Activated CD4-positive, alpha-beta T cell treated with anti-CD3 and anti-CD28 coated beads, Interleukin-2, amount 50 U/mL, for 48 hours (primary cell): ENCODE measurements around the gene VPS13A.
"Not testable (repeated sequence)": the region's sequence is repeated elsewhere in the genome, so short reads cannot be mapped to it uniquely, and the experiment has no call there.

ENCODE experiments used
- DNase-seq, 2 experiments: peaks; one replicate each; pipeline ENCODE4 v3.0.0-alpha.2; 2020

Gene VPS13A

DNA sequence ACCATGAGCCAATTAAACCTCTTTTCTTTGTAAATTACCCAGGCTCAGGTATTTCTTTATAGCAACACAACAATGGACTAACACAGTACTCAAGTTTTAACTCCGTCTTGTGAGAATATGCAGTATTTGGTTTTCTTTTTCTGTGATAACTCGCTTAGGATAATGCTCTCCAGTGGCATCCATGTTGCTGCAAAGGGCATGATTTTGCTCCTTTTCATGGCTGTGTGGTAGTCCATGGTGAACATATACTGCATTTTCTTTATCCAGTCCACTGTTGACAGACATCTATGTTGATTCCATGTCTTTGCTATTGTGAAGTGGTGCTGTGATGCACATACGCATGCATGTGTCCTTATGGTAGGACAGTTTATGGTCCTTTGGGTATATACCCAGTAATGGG, 10.9 kb downstream of the VPS13A start:
- no peak for DNase-seq

DNA sequence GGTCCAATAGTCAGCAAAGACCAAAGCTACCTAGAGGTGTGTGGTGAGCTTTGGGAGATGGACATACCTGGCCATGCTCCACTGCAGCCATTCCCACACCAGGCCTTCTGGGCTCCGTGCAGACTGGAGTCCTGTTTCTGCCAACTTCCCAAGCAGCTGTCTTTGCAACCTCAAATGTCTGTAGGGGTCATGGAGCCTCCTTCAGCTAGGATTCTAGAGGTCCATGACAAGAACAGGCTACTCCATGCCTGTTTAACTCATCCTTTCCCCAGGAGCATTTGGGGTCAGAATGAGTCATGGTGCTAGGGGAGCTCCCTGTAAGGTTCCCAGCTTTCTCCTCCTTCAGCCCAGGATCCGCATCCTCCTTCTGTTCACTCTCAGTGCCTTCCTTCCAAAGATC, 17.1 kb downstream of the VPS13A start:
- no peak for DNase-seq

DNA sequence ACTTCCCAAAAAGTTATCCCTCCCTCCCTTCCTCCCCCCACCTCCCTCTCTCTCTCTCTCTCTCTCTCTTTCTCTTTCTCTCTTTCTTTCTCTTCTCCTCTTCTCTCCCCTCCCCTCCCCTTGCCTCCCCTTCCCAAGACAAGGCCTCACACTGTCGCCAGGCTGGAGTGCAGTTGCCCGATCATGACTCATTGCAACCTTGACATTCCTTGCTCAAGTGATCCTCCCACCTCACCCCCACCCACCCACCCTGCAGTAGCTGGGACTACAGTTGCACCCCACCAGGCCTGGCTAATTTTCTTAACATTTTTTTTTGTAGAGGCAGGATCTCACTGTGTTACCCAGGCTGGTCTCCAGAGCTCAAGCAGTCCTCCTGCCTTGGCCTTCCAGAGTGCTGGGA, 32.8 kb downstream of the VPS13A start:
- no peak for DNase-seq

DNA sequence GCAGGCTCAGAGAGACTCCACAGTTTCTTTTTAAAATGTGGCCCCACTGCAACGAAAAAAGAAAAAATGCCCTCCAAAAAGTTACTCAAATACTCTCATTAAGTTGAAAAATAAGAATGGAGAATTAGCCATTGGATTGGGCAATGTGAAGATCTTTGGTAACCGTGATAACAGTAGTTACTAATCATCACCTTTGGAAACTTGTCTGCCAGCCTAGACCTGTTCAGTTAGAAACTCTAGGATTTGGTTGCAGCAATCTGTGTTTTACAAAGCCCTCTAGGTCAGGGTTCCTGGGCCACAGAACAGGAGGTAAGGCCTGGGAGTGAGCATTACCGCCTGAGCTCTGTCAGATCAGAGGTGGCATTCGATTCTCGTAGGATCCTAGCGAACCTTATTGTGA, 34.2 kb downstream of the VPS13A start:
- no peak for DNase-seq

DNA sequence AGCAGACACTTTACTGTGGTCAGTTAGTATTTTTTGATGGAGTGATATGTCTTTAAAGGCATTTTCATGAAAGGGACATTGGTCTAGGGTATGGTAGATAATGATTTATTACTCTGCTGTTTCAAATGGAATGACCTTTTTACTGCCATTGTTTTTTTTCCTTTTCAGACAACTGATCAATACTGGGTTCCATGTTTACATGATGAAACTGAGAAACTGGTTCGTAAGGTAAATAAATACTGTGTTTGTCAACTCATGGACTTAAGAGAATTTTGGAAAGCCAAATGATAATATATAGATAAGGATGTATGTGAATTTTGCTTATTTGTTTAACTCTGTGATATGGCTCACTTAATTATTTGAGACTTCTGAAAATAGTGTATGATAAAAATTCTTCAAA, 35.5 kb downstream of the VPS13A start:
- DNase-seq = no peak

DNA sequence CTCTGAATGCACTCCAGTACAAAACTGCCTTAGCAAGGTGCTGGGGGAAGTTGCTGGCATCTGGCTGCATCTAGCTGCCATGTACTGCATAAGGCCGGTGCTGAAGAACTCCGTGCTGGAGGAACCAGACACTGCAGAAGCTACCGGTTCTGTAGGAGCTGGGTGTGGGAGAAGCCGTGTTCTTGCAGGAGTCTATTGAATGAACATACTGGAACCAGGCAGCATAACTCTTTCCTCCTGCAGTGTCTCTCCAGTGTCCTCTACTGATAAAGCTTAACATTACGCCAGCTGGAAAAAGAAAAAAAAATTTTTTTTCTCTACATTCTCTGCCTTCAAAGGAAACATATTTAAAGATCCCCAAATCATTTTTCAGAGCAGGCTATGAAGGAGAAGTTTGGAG, 38.5 kb downstream of the VPS13A start:
- DNase-seq = no peak

DNA sequence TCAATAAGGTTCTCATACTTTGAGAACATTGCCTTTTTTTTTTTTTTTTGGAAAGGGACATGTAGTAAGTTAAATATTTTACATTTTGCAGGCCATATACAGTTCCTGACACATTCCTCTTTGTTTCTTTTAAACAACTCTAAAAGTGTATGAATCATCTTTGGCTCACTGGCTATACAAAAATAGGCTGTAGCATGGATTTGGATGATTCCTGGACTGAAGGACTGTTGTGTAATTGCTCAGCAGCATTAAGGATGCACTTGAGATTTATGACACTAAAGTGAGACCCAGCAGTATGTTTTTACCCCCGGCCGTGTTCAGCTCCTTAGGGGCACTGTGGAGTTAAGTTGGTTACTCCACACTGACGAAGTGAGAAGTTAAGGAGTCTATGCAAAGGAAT, 41.3 kb downstream of the VPS13A start:
- no peak for DNase-seq

DNA sequence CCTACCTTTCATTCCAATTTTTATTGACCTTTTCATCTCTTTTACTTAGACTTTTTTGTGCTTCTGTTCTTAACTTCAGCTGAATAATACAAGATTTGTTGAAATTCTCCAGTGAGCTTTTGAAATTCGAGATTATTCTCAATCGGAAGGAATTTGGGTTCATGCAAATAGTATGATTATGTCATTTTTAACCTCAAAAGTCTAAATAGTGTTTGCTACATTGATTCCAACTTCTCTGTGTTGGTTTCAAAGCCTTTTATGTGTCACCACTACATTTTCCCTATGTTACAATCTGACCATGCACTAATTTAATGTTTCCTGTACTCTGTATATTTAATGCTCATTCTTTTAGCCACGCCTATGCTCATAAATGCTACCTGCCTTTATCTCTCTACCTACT, 44.1 kb downstream of the VPS13A start:
- DNase-seq = no peak

DNA sequence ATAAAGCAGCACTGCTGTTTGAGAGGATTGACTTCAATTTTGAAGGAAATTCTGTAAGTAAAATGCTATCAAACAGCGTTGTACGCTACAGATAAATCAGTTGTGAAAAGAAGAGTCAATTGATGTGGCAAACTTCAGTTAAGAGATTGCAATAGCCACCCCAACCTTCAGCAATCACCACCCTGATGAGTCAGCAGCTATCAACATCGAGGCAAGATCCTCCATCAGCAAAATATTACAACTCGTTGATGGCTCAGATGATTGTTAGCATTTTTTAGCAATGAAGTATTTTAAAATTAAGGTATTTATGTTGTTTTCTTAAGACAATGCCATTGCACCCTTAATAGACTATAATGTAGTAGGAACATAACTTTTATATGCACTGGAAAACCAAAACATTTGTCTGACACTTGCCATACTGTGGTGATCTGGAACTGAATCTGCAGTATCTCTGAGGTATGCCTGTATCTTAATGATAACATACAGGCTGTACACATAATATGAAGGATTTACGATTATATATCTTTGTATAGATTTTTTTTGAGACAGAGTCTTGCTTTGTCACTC, 47.5 kb downstream of the VPS13A start:
- DNase-seq = no peak

DNA sequence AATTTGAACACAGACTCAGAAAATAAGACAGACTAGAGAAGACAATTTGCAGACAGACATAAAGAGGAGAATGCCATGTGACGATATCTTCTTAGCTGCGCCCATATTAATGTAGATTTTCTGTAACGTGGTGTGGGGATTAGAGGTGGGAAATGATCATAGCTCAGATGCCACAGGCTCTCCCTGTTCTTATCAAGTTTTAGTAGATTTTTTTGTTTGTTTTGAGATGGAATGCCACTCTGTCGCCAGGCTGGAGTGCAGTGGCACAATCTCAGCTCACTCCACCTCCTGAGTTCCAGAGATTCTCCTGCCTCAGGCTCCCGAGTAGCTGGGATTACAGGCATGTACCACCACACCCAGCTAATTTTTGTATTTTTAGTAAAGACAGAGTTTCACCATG, 59.4 kb downstream of the VPS13A start:
- DNase-seq = no peak

DNA sequence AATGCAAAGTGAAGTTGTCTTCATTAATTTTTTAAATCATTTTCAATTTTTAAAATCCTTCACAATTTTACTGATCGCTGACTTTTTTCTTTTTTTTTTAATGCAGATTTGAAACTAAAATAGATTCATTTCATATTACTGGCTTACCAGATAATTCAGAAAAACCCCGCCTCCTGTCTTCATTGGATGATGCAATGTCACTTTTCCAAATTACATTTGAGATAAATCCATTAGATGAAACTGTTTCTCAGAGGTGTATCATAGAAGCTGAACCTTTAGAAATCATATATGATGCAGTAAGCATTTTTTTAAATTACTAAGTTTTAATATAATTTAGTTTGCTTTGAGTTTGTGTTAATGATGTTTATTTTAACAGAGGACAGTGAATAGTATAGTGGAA, 60.6 kb downstream of the VPS13A start:
- DNase-seq = no peak

DNA sequence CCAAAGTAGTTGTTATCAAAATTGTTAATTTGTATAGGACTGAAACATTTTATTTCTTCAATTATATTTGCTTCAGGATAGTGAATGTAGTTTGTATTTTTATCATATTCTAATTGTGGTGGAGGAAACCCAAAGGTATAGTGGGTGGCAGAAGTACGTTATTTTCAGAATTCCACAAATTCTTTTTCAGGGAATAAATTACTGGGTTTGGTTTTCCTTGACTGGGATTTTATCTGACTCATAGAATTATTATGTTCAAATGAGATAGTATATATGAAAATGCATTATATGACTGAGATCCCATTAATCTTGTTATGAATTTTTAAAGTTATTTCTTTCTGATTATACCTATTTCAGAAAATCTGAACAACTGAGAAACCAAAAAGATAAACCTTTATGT, 73.7 kb downstream of the VPS13A start:
- DNase-seq = no peak

DNA sequence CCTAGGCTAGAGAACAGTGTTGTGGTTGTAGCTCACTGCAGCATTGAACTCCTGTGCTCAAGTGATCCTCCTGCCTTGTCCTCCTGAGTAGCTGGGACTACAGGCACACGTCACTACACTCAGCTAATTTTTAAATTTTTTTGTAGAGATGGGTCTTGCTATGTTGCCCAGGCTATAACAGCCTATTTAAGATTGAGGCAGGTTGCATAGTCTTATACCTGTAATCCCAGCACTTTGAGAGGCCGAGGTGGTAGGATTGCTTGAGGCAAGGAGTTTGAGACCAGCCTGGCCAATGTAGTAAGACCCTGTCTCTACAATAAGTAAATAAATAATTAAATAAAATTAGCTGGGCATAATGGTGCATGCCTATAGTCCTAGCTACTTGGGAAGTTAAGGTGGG, 79.9 kb downstream of the VPS13A start:
- DNase-seq = no peak

DNA sequence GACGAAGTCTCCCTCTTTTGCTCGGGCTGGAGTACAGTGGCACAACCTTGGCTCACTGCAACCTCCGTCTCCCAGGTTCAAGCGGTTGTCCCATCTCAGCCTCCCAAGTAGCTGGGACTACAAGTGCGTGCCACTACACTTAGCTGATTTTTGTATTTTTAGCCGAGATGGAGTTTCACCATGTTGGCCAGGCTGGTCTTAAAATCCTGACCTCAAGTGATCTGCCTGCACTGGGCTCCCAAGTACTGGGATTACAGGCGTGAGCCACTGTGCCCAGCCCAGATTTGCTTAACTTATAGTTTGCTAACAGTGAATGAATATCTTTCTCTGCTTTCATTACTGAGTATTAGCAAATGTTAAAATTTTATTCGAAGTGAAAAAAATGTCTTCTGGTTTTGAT, 84.3 kb downstream of the VPS13A start:
- no peak for DNase-seq

DNA sequence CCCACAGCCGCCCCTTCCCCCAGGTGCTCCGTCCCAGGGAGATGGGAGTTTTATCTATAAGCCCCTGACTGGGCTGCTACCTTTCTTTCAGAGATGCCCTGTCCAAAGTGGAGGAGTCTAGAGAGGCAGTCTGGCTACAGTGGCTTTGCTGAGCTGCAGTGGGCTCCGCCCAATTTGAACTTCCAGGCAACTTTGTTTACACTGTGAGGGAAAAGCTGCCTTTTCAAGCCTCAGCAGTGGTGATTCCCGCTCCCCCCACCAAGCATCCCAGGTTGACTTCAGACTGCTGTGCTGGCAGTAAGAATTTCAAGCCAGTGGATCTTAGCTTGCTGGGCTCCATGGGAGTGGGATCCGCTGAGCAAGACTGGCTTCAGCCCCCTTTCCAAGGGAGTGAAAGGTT, 90.4 kb downstream of the VPS13A start:
- not testable (repeated sequence) for DNase-seq

DNA sequence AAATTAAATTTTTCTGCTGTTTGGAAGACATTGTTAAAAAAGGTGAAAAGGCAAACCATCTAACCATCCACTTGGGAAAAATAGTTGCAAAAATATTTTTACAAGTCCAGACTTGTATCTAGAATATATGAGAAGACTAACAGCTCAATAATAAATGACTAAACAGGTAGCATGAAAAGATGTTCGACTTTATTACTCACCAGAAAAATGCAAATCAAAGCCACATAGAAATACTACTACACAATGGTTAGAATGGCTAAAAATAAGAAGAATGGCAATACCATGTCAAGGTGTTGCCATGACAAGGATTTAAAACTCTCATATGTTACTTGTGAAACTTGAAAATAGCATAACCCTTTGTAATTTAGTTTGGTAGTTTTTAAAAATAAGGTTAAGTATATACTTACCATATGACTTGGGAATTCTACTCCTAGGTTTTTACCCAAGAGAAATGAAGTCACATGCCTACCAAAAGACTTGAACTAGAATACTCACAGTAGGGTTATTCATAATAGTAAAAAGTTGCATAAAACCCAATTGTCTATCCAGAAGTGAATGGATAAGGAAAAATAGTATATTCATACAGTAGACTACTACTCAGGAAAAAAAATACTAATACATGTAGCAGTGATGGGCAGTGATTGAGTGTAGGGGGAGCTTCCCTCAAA, 93.8 kb downstream of the VPS13A start:
- DNase-seq = no peak

DNA sequence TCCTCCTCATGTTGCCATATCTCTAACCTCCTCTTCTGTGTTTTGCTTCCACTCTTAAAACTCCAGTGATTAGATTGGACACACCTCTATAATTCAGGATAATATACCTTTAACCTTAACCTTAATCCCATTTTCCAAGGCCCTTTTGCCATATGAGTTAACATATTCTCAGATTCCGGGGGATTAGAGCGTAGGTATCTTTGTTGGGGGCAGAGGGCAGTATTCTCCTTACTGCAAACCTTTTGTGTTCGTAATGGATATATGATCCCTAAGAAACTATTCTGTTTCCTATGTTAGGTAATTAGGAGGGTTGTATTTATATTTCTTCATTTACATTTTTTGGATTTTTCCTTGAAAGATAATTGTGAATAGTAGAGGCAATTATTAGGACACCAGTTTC, 99.5 kb downstream of the VPS13A start:
- DNase-seq = no peak

DNA sequence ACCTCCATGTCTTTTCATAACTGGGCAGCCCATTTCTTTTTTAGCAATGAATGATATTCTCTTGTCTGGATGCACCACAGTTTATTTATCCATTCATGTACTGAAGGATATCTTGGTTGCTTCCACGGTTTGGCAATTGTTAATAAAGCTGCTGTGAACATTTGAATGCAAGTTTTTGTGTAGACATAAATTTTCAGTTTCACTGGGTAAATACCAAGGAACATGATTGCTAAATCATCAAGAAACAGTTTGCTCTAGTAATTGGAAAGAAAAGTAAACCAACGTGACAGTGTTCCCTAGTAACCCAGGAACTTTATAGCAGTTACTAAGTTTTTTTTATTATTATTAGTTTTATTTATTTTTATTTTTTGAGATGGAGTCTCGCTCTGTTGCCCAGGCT, 100.4 kb downstream of the VPS13A start:
- DNase-seq = no peak

DNA sequence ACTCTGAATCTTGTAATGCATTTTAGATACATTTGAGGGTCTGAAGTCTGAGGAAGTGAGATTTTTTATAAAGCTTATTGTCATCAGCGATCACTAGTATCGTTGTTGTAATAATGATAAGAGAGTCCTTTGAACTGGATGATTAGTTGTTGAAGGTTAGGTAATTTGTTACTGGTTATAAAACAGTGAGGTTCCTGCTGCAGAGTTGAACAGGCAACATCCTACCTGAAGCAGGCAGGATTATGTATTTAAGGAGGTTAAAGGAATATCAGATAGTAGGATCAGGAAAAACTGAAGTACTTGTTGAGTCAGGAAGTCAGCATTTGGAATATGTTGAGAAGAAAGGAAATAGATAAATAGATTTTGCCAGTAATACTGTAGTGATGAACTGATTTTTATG, 106.7 kb downstream of the VPS13A start:
- DNase-seq = no peak

DNA sequence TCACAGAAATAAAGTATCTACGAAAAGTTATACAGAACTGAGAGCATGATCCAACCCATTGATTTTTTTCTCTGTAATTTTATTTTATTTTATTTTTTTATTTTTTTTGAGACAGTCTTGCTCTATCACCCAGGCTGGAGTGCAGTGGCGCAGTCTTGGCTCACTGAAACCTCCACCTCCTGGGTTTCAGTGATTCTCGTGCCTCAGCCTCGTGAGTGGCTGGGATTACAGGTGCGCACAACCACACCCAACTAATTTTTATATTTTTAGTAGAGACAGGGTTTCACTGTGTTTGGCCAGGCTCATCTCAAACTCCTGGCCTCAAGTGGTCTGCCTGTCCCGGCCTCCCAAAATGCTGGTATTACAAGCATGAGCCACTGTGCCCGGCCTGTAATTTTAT, 107.3 kb downstream of the VPS13A start:
- DNase-seq = no peak

DNA sequence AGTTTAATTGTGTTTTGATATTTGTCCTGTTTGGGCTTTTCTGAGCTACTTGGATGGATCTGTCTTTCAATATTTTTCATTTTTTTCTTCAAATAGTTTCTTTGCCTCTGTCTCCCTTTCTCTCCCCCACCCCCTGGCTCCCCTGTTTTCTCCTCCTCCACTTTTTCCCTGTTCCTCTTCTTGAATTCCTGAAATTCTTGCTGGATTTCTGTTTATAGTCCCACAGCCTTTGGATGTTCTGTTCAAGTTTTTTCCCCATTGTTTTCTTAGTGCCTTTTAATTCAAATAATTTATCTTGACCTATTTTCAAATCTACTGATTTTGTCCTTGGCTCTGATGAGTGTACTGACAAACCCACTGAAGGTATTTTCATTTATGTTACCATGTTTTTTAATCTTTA, 113.0 kb downstream of the VPS13A start:
- DNase-seq = no peak

DNA sequence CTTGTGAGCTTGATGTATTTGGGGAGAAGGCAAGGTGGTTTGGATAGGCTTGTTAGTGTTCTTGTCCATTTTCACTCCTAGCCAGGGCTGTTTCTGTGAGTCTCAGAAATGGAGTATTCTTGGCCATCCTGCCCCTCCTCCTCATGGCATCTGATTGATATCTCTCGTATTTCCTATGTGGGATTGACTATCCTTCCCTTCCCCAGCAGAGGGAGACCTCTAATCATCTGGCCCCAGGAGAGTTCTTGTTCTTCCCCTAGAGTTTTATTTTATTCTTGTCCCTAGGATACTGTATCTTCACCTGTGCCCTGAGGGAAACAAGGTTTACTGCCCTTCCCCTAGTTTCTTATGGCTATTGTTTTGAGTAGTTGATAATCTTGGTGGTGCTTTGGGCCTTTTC, 114.4 kb downstream of the VPS13A start:
- no peak for DNase-seq

DNA sequence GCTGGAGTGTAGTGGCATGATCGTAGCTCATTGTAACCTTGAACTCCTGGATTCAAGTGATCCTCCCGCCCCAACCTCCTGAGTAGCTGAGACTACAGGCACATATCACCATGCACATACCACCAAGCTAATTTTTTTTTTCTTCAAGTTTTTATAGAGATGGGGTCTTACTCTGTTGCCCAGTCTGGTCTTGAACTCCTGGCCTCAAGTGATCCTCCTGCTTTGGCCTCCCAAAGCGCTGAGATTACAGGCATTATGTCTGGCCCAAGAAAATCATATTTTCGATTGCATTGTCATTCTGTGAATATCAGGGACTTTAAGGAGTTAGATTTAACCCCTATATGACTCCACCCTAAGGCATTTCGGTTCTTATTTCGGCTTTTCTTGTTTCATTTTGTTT, 116.6 kb downstream of the VPS13A start:
- no peak for DNase-seq

DNA sequence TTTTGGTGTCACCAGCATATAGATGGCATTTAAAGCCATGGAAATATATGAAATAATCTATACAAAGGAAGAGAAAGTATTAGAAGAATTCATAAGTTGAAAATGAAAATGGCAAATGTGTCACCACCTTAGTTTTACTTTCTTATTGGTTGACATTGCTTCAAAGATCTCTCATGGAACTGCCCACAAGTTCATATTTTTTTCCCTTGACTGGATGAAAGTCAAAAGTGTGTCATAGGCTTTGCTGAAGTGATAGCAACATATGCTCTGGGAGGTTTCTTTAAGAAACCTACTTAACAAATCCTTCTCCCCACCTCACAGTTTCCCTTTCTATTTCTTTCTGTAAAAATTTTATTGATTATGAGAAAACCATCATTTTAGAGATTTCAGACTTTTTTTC, 127.2 kb downstream of the VPS13A start:
- DNase-seq = no peak

DNA sequence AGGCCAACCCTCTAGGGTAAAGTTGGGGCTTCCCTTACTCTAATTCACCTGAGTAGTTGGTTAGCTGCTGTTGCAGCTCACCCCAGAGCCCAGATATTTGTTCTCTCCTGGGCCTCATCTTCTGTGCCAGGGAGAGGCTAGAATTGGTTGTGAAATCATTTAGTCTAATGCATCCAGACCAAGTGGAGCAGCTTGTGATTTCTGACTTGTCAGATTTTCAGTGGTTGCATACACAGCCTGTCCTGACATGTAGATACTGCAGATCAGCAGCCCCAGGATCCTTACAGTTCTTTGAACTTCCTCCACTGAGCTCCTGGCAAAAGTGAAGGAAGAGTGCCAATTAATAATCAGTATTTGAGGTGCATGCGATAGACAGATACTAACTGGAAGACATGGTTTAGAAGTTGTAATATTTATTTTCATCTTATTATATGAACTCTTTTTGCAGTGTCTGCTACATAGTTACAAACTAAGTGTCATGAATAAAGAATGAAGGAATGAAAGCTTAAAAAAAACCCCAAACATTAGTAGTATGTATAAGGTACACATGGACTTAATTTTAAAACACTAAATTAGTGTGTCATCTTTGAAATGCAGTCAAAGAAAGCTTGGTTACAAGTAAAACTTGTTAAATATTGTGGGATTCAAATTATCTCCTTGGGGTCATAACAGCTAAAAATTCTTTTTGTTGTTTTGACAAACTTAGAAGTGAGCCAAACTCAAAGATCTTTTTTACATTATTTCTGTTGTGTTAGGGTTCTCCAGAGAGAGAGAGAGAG, 128.5 kb downstream of the VPS13A start:
- DNase-seq = no peak
